ENCODE measurements around the gene PRR12.

PRR12 gene

DNA sequence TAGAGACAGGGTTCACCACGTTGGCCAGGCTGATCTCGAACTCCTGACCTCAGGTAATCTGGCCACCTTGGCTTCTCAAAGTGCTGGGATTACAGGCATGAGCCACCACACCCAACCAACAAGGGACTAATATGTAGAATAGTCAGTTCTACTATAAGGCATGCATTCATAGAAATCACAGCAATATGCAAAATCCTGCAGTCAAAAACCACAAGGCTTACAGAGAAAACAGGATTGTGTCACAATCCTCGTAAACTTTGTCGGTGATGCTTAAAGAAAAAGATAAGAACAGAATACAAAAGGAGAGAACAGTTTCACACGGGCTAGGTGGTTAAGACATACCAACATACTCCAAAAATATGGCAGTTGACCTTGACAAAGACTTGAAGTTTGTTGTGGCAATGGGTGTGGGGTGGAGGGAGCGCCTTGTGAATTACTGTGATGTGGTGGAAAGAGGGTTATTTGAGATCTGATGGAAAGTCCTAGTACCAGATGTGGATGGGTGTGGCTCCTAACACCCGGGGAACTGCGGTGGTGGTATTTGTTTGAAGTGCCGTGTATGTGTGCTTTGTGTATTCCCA, 23.0 kb upstream of the PRR12 start:
- H3K79me1 ChIP-seq (ENCODE audit: low read length), result peaks cover 12% of the 10 kb centered on the region
- no peak overlapping the region for H3K23ac ChIP-seq (ENCODE audit: low read length)
- no peak overlapping the region for H3K27ac ChIP-seq (ENCODE audit: low read depth, low read length)
- no peak overlapping the region for H3K9ac ChIP-seq (ENCODE audit: low read length)
- no peak overlapping the region for H4K8ac ChIP-seq (ENCODE audit: low read depth, low read length)
- no peak overlapping the region for H4K5ac ChIP-seq (ENCODE audit: low read length)
- no peak for DNase-seq
- no peak overlapping the region for H2BK120ac ChIP-seq (ENCODE audit: low read depth, low read length)
- 100% methylated on average over 1 of the region's 9 CpGs for WGBS (ENCODE audit: extremely low coverage, insufficient coverage, low lambda C conversion rate)
- no peaks in the 10 kb centered on the region for H3K27me3 ChIP-seq (ENCODE audit: insufficient read depth, low read length, poor library complexity)
- H2AK5ac ChIP-seq (ENCODE audit: low read length), result no peak overlapping the region
- H3K4me3 ChIP-seq (ENCODE audit: low read length), result no peak overlapping the region
- H3K4me2 ChIP-seq (ENCODE audit: low read length), result no peak overlapping the region
- no peak overlapping the region for H2BK5ac ChIP-seq (ENCODE audit: low read length)
- H3K79me2 ChIP-seq (ENCODE audit: control insufficient read depth, insufficient read depth, low read length), result peaks cover 5% of the 10 kb centered on the region
- no peak overlapping the region for H3K56ac ChIP-seq (ENCODE audit: low read length)
- no peak overlapping the region for H2BK15ac ChIP-seq (replicated peaks; ENCODE audit: low read depth)
- H3K4me1 ChIP-seq (ENCODE audit: control insufficient read depth, low read depth, low read length), result no peaks in the 10 kb centered on the region
- peaks cover under 1% of the 10 kb centered on the region for H3K36me3 ChIP-seq (ENCODE audit: control insufficient read depth, insufficient read depth, low read length)
- no peak overlapping the region for H3K4ac ChIP-seq (ENCODE audit: low read depth, low read length)
- H3K18ac ChIP-seq (ENCODE audit: low read length), result no peak overlapping the region

GRCh38 chr19:49570138-49570856, 20.7 kb upstream of the PRR12 start:
- Histone ChIP-seq H3K4ac (ENCODE audit: low read depth, low read length) (no peak overlapping the region), H4K5ac (ENCODE audit: low read length) (no peak overlapping the region), H3K36me3 (ENCODE audit: control insufficient read depth, insufficient read depth, low read length) (peaks cover 2% of the 10 kb centered on the region), H3K18ac (ENCODE audit: low read length) (no peak overlapping the region), H3K23ac (ENCODE audit: low read length) (no peak overlapping the region), H2BK120ac (ENCODE audit: low read depth, low read length) (no peak overlapping the region), H3K4me3 (ENCODE audit: low read length) (no peak overlapping the region), H4K8ac (ENCODE audit: low read depth, low read length) (no peak overlapping the region), H3K79me2 (ENCODE audit: control insufficient read depth, insufficient read depth, low read length) (peaks cover 7% of the 10 kb centered on the region), H3K27ac (ENCODE audit: low read depth, low read length) (no peak overlapping the region), H2AK5ac (ENCODE audit: low read length) (no peak overlapping the region), H3K27me3 (ENCODE audit: insufficient read depth, low read length, poor library complexity) (no peaks in the 10 kb centered on the region), H3K9ac (ENCODE audit: low read length) (peak overlapping the region; percentile 26), H2BK15ac (replicated peaks; ENCODE audit: low read depth) (no peak overlapping the region), H3K4me1 (ENCODE audit: control insufficient read depth, low read depth, low read length) (no peaks in the 10 kb centered on the region), H3K79me1 (ENCODE audit: low read length) (peaks cover 14% of the 10 kb centered on the region), H3K4me2 (ENCODE audit: low read length) (no peak overlapping the region), H3K56ac (ENCODE audit: low read length) (peak overlapping the region; percentile 37), H2BK5ac (ENCODE audit: low read length) (no peak overlapping the region)
- DNase-seq, result peak; percentile 91
- no CpG with 5 or more reads among the region's 14 CpGs for WGBS (ENCODE audit: extremely low coverage, insufficient coverage, low lambda C conversion rate)

GRCh38 chr19:49570997-49571676, 19.8 kb upstream of the PRR12 start:
- Histone ChIP-seq H3K4ac (ENCODE audit: low read depth, low read length) (no peak overlapping the region), H2BK15ac (replicated peaks; ENCODE audit: low read depth) (no peak overlapping the region), H3K4me1 (ENCODE audit: control insufficient read depth, low read depth, low read length) (no peaks in the 10 kb centered on the region), H3K18ac (ENCODE audit: low read length) (no peak overlapping the region), H3K23ac (ENCODE audit: low read length) (no peak overlapping the region), H3K4me3 (ENCODE audit: low read length) (no peak overlapping the region), H4K5ac (ENCODE audit: low read length) (no peak overlapping the region), H3K79me2 (ENCODE audit: control insufficient read depth, insufficient read depth, low read length) (peaks cover 7% of the 10 kb centered on the region), H3K27ac (ENCODE audit: low read depth, low read length) (no peak overlapping the region), H2BK5ac (ENCODE audit: low read length) (no peak overlapping the region), H3K9ac (ENCODE audit: low read length) (no peak overlapping the region), H3K27me3 (ENCODE audit: insufficient read depth, low read length, poor library complexity) (no peaks in the 10 kb centered on the region), H3K79me1 (ENCODE audit: low read length) (peaks cover 14% of the 10 kb centered on the region), H2AK5ac (ENCODE audit: low read length) (no peak overlapping the region), H4K8ac (ENCODE audit: low read depth, low read length) (no peak overlapping the region), H3K4me2 (ENCODE audit: low read length) (no peak overlapping the region), H3K56ac (ENCODE audit: low read length) (peak overlapping the region; percentile 34), H3K36me3 (ENCODE audit: control insufficient read depth, insufficient read depth, low read length) (peaks cover 2% of the 10 kb centered on the region), H2BK120ac (ENCODE audit: low read depth, low read length) (no peak overlapping the region)
- DNase-seq, result peak; percentile 92
- WGBS (ENCODE audit: extremely low coverage, insufficient coverage, low lambda C conversion rate), result no CpG with 5 or more reads among the region's 11 CpGs

DNA sequence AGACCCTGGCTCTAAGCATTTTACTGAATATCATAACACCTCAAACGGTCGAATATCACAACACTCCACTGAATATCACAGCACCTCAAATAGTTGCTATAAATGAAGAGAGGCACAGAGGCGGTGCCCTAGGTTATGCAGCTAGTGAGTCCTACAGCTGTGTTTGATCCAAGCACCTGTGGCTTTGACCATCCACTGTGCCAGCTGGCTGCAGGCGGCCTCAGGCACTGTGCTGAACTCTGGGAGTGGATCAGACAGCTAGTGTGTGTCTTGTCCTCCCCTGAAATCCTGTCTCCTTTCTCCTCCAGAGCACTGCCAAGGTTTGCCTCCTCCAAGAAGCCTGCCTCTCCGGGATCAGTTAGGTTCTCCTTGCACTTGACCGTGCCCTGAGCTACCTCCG, 18.0 kb upstream of the PRR12 start:
- DNase-seq, result no peak
- Histone ChIP-seq H4K5ac (ENCODE audit: low read length) (no peak overlapping the region), H3K9ac (ENCODE audit: low read length) (no peak overlapping the region), H4K8ac (ENCODE audit: low read depth, low read length) (no peak overlapping the region), H3K36me3 (ENCODE audit: control insufficient read depth, insufficient read depth, low read length) (peaks cover 2% of the 10 kb centered on the region), H2AK5ac (ENCODE audit: low read length) (no peak overlapping the region), H2BK5ac (ENCODE audit: low read length) (no peak overlapping the region), H3K27me3 (ENCODE audit: insufficient read depth, low read length, poor library complexity) (no peaks in the 10 kb centered on the region), H3K4me2 (ENCODE audit: low read length) (no peak overlapping the region), H3K79me2 (ENCODE audit: control insufficient read depth, insufficient read depth, low read length) (peaks cover 7% of the 10 kb centered on the region), H2BK120ac (ENCODE audit: low read depth, low read length) (no peak overlapping the region), H3K4me1 (ENCODE audit: control insufficient read depth, low read depth, low read length) (no peaks in the 10 kb centered on the region), H3K56ac (ENCODE audit: low read length) (no peak overlapping the region), H3K23ac (ENCODE audit: low read length) (no peak overlapping the region), H3K18ac (ENCODE audit: low read length) (no peak overlapping the region), H2BK15ac (replicated peaks; ENCODE audit: low read depth) (no peak overlapping the region), H3K79me1 (ENCODE audit: low read length) (peaks cover 12% of the 10 kb centered on the region), H3K27ac (ENCODE audit: low read depth, low read length) (no peak overlapping the region), H3K4ac (ENCODE audit: low read depth, low read length) (no peak overlapping the region), H3K4me3 (ENCODE audit: low read length) (no peak overlapping the region)
- WGBS (ENCODE audit: extremely low coverage, insufficient coverage, low lambda C conversion rate), result no CpG with 5 or more reads among the region's 7 CpGs

- no peak overlapping the region for H2BK120ac ChIP-seq (ENCODE audit: low read depth, low read length)
- H4K5ac ChIP-seq (ENCODE audit: low read length), result no peak overlapping the region
- H3K18ac ChIP-seq (ENCODE audit: low read length), result no peak overlapping the region
- no peak overlapping the region for H2BK5ac ChIP-seq (ENCODE audit: low read length)
- no peak overlapping the region for H4K8ac ChIP-seq (ENCODE audit: low read depth, low read length)
- no peaks in the 10 kb centered on the region for H3K4me1 ChIP-seq (ENCODE audit: control insufficient read depth, low read depth, low read length)
- H3K36me3 ChIP-seq (ENCODE audit: control insufficient read depth, insufficient read depth, low read length), result peaks cover 2% of the 10 kb centered on the region
- H2BK15ac ChIP-seq (replicated peaks; ENCODE audit: low read depth), result no peak overlapping the region
- H3K79me2 ChIP-seq (ENCODE audit: control insufficient read depth, insufficient read depth, low read length), result peaks cover 5% of the 10 kb centered on the region
- no peak overlapping the region for H2AK5ac ChIP-seq (ENCODE audit: low read length)
- no peak overlapping the region for H3K9ac ChIP-seq (ENCODE audit: low read length)
- H3K4ac ChIP-seq (ENCODE audit: low read depth, low read length), result no peak overlapping the region
- H3K79me1 ChIP-seq (ENCODE audit: low read length), result peaks cover 8% of the 10 kb centered on the region
- no peak overlapping the region for H3K4me2 ChIP-seq (ENCODE audit: low read length)
- no peak overlapping the region for H3K23ac ChIP-seq (ENCODE audit: low read length)
- H3K27ac ChIP-seq (ENCODE audit: low read depth, low read length), result no peak overlapping the region
- WGBS (ENCODE audit: extremely low coverage, insufficient coverage, low lambda C conversion rate), result no CpG with 5 or more reads among the region's 3 CpGs
- no peak overlapping the region for H3K4me3 ChIP-seq (ENCODE audit: low read length)
- no peak for DNase-seq
- H3K27me3 ChIP-seq (ENCODE audit: insufficient read depth, low read length, poor library complexity), result no peaks in the 10 kb centered on the region
- H3K56ac ChIP-seq (ENCODE audit: low read length), result no peak overlapping the region
These were observed 17.6 kb upstream of the PRR12 start for GRCh38 chr19:49573425-49573824.
